HG03460 (cell line): Measurements from ENCODE around the gene ITIH4.

ENCODE experiments used
- ATAC-seq: cut with Tn5 transposase; IDR thresholded peaks from one replicate; pipeline ENCODE4 v1.9.1; 2021; ENCODE audit not compliant: unreplicated experiment

ITIH4 gene

DNA sequence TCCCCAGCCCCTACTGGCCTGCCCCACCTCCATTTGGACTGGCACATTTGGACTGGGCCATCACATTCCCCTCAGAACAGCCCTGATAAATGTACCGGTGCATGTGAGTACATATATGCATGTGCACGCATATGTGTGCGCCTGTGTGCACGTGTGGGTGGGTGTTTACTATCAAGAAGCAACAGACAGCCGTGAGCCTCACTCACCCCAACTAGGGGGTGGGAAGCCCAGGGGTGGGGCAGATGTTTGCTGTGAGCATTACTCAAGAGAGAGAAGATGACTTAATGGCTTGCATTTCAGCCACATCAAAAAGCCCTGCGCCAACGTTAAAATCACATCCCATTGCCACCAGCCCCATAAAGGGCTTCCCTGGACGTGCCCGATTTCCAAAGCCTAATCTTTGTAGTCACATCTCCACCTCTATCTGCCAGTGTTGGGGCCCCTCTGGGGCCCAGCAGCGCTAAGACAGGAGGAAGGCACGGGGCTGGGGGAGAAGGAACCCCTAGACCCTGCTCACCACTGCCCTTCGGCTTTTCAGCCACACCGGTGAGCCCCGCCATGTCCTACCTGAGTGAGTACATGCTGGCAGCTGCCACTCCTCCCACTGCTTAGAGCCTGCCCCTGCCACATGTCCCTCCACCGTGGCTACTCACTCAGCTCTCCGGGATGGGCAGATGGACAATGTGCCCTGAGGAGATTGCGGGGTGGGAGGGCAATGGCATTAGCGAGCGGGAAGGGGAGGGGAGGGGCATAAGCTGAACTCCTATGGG is 25.0 kb downstream of the ITIH4 start:
- ATAC-seq: no peak

DNA sequence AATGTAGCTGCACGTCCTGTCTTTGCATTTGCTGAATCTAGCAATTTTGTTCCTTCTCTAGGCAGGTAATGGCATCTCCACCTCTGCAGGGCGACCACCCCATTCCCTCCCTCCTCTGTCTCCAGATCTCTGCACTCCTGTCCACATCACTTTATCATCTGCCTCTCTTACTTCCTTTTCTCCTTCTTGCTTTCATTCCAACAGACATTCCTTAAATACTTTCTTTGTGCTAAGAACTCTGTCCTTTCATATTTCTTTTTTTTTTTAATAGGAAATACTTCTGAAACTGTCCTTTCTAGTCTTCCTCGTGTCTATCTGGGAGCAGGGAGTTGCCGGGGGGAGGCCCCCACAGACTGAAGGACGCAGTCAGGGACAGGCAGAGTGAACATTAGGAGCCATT is 28.6 kb downstream of the ITIH4 start:
- no peak for ATAC-seq

DNA sequence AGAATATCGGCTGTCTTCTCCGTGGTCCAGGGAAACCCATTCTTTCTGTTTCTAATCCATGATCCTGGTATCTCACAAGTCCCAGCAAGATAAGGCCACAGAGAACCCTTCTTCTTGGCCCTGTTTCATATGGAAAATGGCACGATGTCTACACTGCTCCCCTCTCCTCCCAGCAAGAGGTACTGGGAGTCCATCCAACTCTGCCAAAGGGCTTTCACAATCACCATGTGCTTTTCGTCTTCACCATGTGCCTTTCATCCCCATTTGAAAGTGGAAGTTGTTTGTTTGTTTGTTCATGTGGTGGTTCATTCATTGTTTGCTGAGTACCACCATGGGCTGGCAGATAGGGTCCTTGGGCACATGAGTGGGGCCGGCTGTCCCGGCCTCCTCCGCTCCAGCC is 30.4 kb downstream of the ITIH4 start:
- no peak for ATAC-seq

DNA sequence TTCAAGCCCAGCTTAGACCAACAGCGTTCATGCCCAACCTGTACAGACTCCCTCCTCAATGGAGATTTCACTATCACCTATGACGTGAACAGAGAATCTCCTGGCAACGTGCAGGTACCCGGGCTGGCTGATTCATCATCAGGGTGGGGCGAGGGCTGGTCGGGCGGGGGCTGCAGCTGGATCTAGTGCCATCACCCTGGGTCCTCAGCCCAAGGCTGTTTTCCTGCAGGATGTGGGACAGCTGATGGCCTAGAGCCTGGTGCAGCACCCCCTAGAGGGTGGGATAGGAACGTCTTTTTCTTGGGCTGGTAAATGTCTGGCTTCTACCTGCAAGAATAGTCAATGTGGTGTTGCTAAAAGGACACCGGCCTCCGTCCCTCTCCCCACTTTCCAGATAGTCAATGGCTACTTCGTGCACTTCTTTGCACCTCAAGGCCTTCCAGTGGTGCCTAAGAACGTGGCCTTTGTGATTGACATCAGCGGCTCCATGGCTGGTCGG is 31.4 kb downstream of the ITIH4 start:
- ATAC-seq: no peak

DNA sequence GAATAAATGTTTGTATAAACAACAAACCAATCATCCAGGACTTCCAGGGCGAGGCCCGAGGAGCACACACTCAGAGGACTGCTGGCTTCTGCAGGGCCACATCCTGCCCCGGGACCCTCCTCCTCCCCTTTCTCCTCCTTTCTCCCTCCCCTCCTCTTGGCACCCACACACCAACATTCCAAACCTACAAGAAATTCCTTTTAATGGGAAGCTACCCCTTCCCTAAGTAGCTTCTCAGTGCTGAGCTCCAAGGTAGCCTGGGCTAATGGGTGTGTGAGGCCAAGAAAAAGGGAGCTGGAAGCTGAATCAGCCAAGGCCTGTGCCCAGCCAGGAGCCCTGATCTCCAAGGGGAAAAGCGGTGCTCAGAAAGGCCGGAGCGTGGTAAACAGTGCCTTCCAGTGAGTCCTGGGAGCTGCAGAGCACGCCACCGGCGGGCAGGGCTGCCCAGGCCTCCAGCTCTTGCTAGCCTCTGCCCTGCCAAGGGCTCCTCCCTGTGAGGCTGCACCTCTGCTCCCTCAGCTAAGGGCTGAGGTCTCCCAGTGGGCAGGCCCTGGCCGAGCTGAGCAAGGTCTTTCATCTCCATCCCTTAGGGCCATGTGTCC is 32.0 kb downstream of the ITIH4 start:
- no peak for ATAC-seq

DNA sequence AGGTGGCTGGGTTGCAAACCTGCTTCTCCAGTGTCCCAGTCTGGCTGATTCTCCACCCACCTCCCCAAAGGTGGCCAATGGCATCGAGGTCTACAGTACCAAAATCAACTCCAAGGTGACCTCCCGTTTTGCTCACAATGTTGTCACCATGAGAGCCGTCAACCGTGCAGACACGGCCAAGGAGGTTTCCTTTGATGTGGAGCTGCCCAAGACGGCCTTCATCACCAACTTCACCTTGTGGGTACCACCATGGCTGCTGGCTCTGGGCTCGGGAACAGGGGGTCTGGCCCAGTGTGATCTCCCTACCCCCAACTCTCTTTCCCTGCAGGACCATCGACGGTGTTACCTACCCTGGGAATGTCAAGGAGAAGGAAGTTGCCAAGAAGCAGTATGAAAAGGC is 34.1 kb downstream of the ITIH4 start:
- ATAC-seq: no peak

DNA sequence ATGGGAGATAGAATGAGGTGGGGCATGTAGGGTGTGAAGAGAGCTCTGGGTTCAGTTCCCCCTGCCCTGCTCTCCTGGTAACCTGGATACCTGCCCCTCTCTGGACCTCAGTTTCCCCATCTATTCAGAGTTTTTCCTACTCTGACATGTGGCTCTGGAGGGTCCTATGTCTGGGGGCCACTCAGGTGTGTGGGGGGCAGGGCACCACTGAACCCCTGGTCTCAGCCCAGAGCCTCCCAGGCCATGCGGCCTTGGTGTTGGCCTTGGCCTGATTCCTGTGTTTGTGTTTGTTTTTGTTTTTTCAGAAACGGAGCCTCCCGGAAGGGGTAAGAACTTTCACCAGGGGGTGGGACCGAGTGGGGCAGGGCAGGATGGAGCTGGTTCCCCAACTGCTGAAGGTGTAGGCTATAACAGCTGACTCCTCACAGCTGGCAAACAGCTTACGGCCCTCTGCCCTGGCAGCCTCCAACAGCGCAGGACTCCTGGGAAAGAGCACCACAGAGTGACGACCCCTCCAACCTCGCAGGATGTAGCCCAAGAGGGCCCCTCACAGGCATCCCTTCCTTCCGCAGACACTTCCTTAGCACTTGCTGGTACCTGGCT is 35.1 kb downstream of the ITIH4 start:
- no peak for ATAC-seq

DNA sequence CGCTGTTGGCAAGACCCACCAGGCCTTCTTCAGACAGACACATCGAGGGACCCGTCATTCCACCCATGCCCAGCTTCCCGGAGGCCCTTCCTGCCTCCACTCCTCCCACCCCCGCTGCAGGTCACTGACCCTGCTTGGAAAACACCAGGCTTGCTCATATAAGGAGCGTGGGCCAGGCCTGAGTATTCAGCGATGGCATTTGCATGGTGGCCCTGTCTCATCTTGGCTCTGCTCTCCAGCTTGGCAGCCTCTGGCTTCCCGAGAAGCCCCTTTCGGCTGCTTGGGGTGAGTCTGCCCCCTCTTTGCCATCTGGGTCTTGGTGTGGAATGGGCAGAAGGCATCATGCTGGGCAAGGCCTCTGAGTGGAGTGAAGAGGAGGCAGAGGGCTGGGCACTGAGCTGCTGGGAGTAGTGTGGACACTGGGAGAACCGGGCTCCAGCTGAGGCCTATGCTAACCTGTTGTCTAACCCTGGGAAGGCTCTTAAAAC is 35.8 kb downstream of the ITIH4 start, which contains the start of gene ITIH3:
ITIH3 (plus strand) TSS at position 185 of the 488 bp plus-strand sequence; CDS start at position 193, 8 bp downstream.
- no peak for ATAC-seq

DNA sequence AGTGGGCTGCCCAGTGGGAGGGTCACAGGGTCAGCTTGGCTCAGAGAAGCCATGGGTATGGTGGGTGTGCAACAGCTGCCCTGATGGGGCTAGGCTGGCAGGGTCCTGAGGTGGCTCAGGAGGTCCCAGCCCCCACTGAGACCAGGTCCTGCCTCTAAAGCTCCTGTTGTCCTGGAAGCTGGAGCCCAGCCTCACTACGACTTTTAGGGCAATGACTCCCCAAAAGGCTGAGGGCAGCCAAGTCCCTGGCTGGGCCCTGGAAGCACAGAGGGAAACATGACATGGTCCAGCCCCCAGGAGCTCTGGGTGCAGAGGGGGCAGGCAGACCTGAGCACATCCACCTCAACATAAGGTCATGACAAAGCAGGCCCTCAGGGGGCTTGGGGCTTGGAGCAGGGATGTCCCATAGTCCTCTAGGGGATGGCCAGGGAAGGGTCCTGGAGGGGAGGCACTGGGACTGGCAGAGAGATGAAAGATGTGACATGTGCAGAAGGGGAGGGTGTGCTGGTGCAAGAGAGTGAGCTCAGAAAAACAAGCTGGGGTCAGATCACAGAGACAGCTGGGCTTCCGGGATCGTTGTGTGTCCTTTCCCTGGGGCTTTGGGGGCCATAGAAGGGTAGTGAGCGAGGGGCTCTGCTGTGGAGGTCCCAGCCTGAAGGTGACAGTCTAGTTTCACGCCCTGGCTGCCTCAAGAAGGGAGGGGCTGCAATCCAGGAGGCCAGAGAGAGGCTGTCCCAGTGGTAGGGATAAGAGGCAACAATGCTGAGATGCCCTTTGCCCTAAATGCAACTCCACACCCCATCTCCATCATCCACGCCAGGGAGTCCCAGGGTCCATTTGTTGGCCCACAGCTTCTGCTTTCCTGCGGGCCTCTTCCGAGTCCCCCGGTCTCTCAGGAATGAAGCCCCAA is 36.5 kb downstream of the ITIH4 start:
- ATAC-seq: no peak

GRCh38 chr3:52792961-52793695 is 37.3 kb downstream of the ITIH4 start:
- no peak for ATAC-seq

GRCh38 chr3:52792413-52792812 is 38.1 kb downstream of the ITIH4 start:
- no peak for ATAC-seq

GRCh38 chr3:52791928-52792327 is 38.5 kb downstream of the ITIH4 start:
- ATAC-seq: no peak

GRCh38 chr3:52791366-52791765 is 39.1 kb downstream of the ITIH4 start:
- no peak for ATAC-seq

GRCh38 chr3:52790741-52791140 is 39.7 kb downstream of the ITIH4 start:
- no peak for ATAC-seq

DNA sequence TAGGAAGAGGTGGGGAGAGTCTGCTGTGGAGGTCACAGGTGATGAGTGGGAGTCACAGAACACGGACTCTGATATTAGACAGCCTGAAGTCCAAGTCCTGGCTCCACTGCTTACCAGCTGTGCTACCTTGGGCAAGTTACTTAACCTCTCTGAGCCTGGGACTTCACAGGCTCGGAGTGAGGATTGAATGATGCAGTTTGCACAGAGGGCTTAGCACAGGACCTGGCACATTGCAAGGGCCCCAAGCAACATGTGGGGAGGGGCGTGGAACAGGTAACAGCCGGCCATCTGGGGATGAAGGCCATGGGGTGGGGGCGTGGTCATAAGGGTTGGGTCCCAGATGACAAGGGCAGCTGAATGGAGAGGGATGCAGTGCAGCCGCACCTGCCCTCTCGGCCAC is 40.1 kb downstream of the ITIH4 start:
- ATAC-seq: no peak

DNA sequence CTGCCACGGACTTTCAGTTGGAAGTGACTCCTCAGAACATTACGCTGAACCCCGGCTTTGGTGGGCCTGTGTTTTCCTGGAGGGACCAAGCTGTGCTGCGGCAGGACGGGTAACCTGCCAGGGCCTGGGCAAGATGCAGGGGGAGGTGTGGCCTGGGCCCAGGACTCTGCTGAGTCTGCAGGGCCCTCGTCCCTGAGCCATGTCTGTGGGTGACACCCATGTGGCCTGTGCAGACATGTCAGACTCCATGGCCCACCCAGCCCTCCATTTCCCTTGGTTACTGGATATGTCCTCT is 40.8 kb downstream of the ITIH4 start:
- ATAC-seq: no peak

DNA sequence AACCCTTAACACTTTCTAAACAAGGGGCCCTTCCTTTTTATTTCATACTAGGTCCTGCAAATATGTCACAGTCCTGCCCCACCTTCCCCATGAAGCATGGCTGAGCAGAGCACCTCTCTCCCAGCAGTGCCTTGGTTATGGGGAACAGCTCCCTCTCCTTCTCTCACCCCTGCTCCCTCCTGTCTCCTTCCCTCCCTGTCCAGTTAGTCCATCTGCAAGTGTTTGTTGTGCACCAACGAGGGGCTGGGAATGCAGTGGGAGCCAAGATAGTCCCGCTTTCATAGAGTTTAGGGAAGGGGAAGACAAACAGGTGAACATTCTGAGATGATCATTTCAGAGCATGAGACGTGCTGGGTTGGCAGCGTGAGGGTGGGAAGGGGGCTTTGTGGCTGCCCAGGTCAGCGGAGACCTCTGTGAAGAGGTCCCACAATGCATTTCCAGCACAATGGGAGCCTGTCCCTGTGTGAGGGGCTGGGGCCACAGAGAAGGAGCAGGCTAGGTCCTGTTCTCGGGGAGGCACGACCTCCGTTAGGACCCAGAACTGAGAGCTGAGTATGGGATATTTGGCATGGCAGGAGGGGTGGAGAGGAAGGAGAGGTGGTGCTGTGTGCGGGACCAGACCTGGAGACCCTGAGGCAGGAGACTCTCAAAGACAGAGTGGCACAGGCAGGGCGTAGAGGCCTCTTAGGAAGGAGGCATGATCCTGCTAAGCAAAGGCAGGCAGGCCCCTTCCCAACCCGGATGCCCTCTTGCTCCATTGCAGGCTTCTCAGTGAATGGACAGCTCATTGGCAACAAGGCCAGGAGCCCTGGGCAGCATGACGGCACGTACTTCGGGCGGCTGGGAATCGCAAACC is 41.4 kb downstream of the ITIH4 start:
- no peak for ATAC-seq

DNA sequence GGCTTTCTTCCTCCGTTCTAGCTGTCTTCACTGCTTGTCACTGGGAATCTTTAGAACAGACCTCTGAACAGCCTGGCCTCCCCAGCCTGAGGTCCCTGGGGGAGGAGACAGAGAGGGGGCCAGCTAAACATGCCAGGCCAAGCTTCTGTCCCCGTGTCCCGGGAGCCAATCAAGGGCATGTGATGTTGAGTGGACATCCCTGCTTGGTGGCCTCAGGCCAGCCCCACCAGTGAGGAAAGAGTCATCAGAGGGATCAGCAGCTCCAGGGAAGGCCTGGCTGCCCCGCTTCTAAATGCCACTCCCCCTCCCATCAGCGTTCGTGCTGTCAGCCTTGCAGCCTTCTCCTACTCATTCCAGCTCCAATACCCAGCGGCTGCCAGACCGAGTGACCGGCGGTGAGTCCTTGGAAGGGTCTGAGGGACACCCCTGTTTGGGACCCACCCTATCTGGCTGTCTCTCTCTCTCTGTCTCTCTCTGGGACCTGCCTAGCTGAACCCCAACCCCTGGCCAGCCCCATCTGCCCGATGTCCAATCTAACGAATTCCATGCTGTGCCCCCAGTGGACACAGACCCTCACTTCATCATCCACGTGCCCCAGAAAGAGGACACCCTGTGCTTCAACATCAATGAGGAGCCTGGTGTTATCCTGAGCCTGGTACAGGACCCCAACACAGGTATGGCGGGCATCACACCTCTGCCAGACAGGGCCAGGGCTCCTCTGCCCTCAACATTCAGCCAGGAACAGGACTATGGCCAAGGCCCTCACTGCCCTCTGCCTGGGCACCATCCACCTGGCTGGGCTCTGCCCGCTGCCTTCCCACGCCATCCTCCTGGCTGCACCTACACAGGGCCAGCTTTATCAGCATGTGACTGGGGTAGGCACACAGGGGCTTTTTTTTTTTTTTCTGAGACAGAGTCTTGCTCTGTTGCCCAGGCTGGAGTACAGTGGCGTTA is 42.5 kb downstream of the ITIH4 start:
- ATAC-seq: no peak
